HG03060 (cell line): ENCODE measurements around the gene CD2.
A peak's percentile ranks its signal among the peaks of the same experiment; 100 is the strongest.

ENCODE experiments used
- ATAC-seq: cut with Tn5 transposase; IDR thresholded peaks from one replicate; pipeline ENCODE4 v1.9.1; 2021; ENCODE audit warnings: low read depth, moderate number of reproducible peaks; ENCODE audit not compliant: unreplicated experiment

Gene CD2

GRCh38 chr1:116726872-116727820, 27.1 kb upstream of the CD2 start:
- no peak for ATAC-seq

- ATAC-seq: no peak
Observed at GRCh38 chr1:116731439-116731838, 22.8 kb upstream of the CD2 start.

- ATAC-seq: no peak
Observed at GRCh38 chr1:116732726-116733125, 21.5 kb upstream of the CD2 start.

- ATAC-seq: no peak
Observed at GRCh38 chr1:116733476-116734365, 20.5 kb upstream of the CD2 start.

- no peak for ATAC-seq
Observed at GRCh38 chr1:116735246-116735645, 19.0 kb upstream of the CD2 start.

- ATAC-seq: no peak
Observed at GRCh38 chr1:116737020-116737854, 17.0 kb upstream of the CD2 start.

GRCh38 chr1:116737855-116738321, 16.3 kb upstream of the CD2 start:
- no peak for ATAC-seq

- ATAC-seq: peak; percentile 42
Observed at GRCh38 chr1:116738673-116739370, 15.4 kb upstream of the CD2 start.

GRCh38 chr1:116739371-116740012, 14.7 kb upstream of the CD2 start:
- no peak for ATAC-seq

GRCh38 chr1:116740296-116740695, 13.9 kb upstream of the CD2 start:
- no peak for ATAC-seq

- ATAC-seq: no peak
Observed at GRCh38 chr1:116740746-116741145, 13.5 kb upstream of the CD2 start.

GRCh38 chr1:116741836-116742565, 12.2 kb upstream of the CD2 start:
- no peak for ATAC-seq

GRCh38 chr1:116743535-116743934, 10.7 kb upstream of the CD2 start:
- ATAC-seq: no peak

GRCh38 chr1:116748272-116748671, 6.0 kb upstream of the CD2 start:
- ATAC-seq: no peak

GRCh38 chr1:116751146-116751545, 3.1 kb upstream of the CD2 start:
- ATAC-seq: no peak

- ATAC-seq: no peak
Observed at GRCh38 chr1:116751621-116752020, 2.6 kb upstream of the CD2 start.

- no peak for ATAC-seq
Observed at GRCh38 chr1:116753312-116753711, 918 bp upstream of the CD2 start.

- no peak for ATAC-seq
Observed at GRCh38 chr1:116755066-116755465, 836 bp downstream of the CD2 start.

- no peak for ATAC-seq
Observed at GRCh38 chr1:116755681-116756080, 1.5 kb downstream of the CD2 start.
